Measurements from ENCODE around the gene CDKN2B.

The CDKN2B gene

DNA sequence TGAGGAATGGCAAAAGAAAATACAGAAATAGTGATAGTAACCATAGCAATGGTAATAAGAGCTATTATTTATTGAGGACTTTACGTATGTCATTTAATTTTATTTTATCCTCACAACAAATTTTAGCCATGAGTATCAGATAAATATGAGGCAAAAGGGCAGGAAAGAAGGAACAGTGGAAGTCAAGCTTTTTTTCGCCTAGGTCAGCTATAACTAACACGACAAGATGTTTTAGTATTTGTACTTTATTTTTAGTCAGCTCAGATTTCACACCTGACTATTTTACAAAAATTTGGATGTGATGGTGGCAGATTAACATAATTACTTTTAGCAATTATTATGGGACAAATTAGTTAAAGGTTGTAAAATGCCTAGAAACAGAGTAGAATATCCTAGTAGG lies 34.8 kb upstream of the CDKN2B start:
- TF ChIP-seq WT1 (tag by site-specific recombination; IDR thresholded peaks at IDR 0.05): no peak
- no peak for TF ChIP-seq CTCF (tag by site-specific recombination; IDR thresholded peaks at IDR 0.05)
- TF ChIP-seq ZBTB48 (tag by site-specific recombination; IDR thresholded peaks at IDR 0.05): no peak
- no peak for TF ChIP-seq ZNF248 (tag by site-specific recombination; IDR thresholded peaks at IDR 0.05)
- TF ChIP-seq ZNF76 (tag by site-specific recombination; IDR thresholded peaks at IDR 0.05; ENCODE audit: borderline replicate concordance, low read depth): no peak
- TF ChIP-seq ZNF501 (tag by site-specific recombination; IDR thresholded peaks at IDR 0.05): no peak
- TF ChIP-seq, protein P1, sequence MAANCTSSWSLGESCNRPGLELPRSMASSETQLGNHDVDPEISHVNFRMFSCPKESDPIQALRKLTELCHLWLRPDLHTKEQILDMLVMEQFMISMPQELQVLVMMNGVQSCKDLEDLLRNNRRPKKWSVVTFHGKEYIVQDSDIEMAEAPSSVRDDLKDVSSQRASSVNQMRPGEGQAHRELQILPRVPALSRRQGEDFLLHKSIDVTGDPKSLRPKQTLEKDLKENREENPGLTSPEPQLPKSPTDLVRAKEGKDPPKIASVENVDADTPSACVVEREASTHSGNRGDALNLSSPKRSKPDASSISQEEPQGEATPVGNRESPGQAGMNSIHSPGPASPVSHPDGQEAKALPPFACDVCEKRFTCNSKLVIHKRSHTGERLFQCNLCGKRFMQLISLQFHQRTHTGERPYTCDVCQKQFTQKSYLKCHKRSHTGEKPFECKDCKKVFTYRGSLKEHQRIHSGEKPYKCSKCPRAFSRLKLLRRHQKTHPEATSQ (tag by site-specific recombination; IDR thresholded peaks at IDR 0.05): no peak
- TF ChIP-seq, protein P2, sequence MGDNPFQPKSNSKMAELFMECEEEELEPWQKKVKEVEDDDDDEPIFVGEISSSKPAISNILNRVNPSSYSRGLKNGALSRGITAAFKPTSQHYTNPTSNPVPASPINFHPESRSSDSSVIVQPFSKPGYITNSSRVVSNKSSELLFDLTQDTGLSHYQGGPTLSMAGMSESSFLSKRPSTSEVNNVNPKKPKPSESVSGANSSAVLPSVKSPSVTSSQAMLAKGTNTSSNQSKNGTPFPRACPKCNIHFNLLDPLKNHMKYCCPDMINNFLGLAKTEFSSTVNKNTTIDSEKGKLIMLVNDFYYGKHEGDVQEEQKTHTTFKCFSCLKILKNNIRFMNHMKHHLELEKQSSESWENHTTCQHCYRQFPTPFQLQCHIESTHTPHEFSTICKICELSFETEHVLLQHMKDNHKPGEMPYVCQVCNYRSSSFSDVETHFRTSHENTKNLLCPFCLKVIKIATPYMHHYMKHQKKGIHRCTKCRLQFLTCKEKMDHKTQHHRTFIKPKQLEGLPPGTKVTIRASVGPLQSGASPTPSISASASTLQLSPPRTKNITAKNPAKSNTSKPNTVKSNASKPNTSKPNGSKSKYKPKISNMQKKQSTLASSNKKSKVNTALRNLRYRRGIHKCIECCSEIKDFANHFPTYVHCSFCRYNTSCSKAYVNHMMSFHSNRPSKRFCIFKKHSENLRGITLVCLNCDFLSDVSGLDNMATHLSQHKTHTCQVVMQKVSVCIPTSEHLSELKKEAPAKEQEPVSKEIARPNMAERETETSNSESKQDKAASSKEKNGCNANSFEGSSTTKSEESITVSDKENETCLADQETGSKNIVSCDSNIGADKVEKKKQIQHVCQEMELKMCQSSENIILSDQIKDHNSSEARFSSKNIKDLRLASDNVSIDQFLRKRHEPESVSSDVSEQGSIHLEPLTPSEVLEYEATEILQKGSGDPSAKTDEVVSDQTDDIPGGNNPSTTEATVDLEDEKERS (tag by site-specific recombination; IDR thresholded peaks at IDR 0.05): no peak
- no peak for TF ChIP-seq ZNF146 (tag by site-specific recombination; IDR thresholded peaks at IDR 0.05)
- TF ChIP-seq ZBTB20 (tag by site-specific recombination; IDR thresholded peaks at IDR 0.05): no peak
- no peak for TF ChIP-seq ZNF555 (tag by site-specific recombination; conservative IDR thresholded peaks at IDR 0.05)
- no peak for TF ChIP-seq ZNF324 (tag by site-specific recombination; IDR thresholded peaks at IDR 0.05)
- TF ChIP-seq ZNF132 (tag by site-specific recombination; IDR thresholded peaks at IDR 0.05; ENCODE audit: borderline replicate concordance): no peak
- TF ChIP-seq REPIN1 (tag by site-specific recombination; IDR thresholded peaks at IDR 0.05; ENCODE audit: low read depth): no peak
- no peak for TF ChIP-seq ZNF48 (tag by site-specific recombination; IDR thresholded peaks at IDR 0.05)
- TF ChIP-seq ATF2 (tag by site-specific recombination; IDR thresholded peaks at IDR 0.05; ENCODE audit: low read depth): no peak
- TF ChIP-seq ZNF560 (tag by site-specific recombination; IDR thresholded peaks at IDR 0.05; ENCODE audit: borderline replicate concordance): no peak
- TF ChIP-seq ZNF214 (tag by site-specific recombination; IDR thresholded peaks at IDR 0.05; ENCODE audit: borderline replicate concordance): no peak
- TF ChIP-seq, protein P3, sequence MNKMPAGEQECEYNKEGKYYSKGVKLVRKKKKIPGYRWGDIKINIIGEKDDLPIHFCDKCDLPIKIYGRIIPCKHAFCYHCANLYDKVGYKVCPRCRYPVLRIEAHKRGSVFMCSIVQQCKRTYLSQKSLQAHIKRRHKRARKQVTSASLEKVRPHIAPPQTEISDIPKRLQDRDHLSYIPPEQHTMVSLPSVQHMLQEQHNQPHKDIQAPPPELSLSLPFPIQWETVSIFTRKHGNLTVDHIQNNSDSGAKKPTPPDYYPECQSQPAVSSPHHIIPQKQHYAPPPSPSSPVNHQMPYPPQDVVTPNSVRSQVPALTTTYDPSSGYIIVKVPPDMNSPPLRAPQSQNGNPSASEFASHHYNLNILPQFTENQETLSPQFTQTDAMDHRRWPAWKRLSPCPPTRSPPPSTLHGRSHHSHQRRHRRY (tag by site-specific recombination; IDR thresholded peaks at IDR 0.05): no peak
- TF ChIP-seq ZSCAN30 (tag by site-specific recombination; IDR thresholded peaks at IDR 0.05): no peak
- H3K27ac ChIP-seq (ENCODE audit: extremely low read depth, low read depth, low read length): no peak overlapping the region
- peaks cover 10% of the 10 kb centered on the region; the same call in 1 of the 2 replicates for H3K4me1 ChIP-seq (ENCODE audit: control insufficient read depth, insufficient read depth, low read length)
- CTCF ChIA-PET: interaction anchor here (1.0 to 1.1 kb wide), 2 partner anchors 36 to 200 kb away, joined by 5 to 6 read pairs; no protein-coding TSS in a partner anchor
- POLR2A ChIA-PET: no interaction called here
- peaks cover 3 to 9% of the 10 kb centered on the region in 2 experiments; a peak in 2 of 3 replicates for H3K36me3 ChIP-seq (ENCODE audit: control insufficient read depth in 2 of 2, insufficient read depth in 1 of 2, low read length in 2 of 2)
- H3K4me3 ChIP-seq (ENCODE audit: low read depth, low read length): no peak overlapping the region
- H3K9me3 ChIP-seq (ENCODE audit: control insufficient read depth, insufficient read depth, low read depth, low read length): no peaks in the 10 kb centered on the region
